HG03439 (cell line): ENCODE results near the gene QRICH1.
A peak's percentile ranks its signal among the peaks of the same experiment; 100 is the strongest.
"Not testable (repeated sequence)": the region's sequence is repeated elsewhere in the genome, so short reads cannot be mapped to it uniquely, and the experiment has no call there.

ENCODE experiments used
- ATAC-seq: cut with Tn5 transposase; IDR thresholded peaks from one replicate; pipeline ENCODE4 v1.9.1; 2021; ENCODE audit warnings: mild to moderate bottlenecking, moderate library complexity; ENCODE audit not compliant: unreplicated experiment

The QRICH1 gene

DNA sequence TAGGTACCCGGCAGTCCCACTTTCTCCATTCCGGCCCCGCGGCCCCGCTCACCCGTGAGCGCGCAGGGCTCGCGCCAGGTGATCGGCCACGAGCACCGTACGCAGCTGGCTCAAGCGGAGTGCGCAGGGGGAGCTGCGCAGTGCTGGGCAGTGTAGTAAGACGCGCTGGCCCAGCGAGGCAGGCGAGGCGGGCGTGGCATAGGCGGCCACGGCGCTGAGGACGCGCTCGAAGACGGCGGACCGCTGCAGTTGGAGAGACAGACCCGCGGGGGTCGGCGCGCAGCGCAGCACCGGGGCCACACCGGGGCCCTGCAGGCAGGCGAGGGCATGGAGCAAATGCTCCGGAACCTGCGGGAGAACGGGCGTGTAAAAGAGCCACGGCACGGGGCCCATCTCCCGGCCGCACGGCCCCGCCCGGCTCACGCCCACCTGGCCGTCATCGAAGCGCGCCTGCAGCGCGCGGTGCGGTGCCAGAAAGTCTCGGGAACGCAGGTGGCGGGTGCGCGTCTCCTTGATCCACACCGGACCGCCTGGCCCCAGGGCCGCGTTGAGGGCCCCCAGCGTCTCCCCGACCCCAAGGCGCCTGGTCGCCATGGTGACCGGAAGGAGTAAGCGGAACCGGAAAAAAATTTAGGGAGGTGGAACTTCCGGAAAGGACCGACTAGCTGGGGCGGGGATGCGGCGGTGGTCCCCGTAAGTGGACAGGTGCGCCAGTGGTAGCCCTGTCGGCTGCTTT lies 75.7 kb downstream of the QRICH1 start, which contains the start of gene DALRD3:
Gene DALRD3 (minus strand): TSS at position 610 of the 736 bp plus-strand sequence. CDS start 16 bp downstream, at position 594.
- no peak for ATAC-seq

DNA sequence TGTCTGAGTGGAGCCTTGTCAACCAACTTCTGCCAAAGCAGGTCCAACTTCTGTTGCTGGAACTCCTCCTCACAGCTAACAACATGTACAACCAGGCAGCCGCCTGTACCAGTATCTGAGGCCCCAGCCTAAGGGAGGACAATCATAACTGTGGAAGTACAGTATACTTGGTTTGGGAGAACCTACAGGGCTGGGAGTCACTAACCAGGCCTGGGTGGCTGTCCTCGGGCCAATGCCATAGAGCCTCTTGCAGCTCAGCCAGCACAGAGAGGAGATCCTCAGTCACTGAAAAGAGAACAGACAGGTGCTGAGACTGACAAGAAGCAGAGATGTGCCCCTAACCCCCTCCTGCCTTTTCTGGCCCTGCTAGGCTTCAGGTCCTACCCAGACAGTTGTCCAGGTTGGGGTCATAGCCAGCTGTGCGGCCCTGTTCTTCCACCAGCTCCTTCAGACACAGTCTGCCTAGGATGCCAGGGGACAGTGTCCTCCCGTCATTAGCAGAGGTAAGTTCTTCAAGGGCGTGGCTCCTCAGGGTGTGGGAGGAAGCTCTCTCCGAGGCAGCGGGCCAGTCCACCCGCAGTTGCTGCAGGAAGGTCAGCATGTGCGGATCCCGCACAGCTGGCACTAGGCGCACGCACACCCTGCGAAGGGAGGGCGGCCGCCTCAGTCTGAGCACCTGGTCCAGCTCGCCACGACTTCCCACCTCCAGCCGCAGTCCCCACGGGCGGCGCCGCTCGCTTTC lies 76.5 kb downstream of the QRICH1 start:
- no peak for ATAC-seq

DNA sequence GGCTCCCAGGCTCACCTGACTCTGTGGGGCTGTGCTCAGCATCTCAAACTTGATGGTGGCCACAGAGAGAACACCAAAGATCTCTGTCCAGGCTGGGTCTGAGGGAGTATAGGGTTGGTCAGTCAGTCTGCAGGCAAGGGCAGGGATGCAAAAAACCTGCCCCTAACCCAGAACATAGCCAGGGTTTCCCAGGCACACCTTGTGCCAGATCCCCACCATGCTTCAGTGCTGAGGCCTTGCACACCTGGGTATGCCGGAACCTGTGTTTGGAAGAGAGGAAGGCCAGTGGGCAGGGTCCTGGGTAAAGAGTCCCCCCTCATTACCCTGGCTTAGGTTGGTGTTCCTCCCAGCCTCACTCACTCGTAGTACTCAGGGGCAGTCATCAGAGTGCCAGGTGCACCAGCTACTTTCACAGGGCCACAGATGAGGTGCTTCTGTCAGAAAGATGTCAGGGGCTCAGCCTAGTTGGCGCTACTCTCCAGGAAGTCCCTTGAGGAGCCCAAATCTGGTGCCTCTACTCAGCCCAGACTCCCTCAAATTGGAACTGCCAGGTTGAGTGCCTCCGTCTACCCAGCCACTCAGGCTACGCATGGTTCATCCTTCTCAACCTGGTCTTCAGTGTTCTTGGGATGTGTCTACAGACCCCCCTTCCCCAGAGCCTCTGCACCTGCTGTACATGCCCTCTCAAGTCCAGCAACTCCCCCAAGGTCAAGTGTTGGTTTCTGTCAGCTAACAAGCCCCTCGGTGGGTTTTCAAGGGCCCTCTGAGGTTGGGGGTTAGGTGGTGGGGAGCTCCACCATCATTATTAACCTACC lies 77.2 kb downstream of the QRICH1 start:
- no peak for ATAC-seq

DNA sequence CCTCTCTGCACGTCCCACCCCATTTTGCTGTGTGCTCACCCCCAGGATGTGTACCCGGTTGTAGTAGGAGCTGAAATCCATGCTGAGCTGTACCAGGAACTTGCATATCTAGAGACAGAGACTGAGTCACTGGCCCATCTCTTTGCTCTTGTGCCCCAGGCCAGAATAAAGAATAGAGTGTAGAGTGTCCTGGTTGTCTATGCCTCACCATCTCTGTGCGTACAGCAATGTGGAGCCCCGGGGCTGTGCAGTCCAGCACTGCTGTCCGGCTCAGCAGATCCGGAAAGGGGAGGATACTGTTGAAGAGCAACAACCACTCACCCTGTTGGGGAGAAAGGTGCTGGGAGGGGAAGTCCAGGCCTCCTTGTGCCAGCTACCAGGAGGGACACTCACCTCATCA lies 78.1 kb downstream of the QRICH1 start:
- no peak for ATAC-seq

DNA sequence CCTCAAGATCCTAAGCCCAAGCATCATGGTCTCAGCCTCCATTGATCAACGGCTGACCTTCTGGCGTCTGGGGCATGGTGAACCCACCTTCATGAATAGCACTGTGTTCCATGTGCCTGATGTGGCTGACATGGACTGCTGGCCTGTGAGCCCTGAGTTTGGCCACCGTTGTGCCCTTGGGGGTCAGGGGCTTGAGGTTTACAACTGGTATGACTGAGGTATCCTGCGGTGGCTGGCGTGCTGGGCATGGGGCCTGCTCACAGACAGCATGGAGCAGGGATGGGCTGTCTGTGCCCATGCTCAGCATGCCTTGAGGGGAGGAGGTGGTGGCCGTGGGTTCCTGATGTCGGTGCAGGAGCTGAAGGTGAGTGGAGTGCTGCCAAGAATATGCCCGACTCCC lies 78.8 kb downstream of the QRICH1 start:
- no peak for ATAC-seq

DNA sequence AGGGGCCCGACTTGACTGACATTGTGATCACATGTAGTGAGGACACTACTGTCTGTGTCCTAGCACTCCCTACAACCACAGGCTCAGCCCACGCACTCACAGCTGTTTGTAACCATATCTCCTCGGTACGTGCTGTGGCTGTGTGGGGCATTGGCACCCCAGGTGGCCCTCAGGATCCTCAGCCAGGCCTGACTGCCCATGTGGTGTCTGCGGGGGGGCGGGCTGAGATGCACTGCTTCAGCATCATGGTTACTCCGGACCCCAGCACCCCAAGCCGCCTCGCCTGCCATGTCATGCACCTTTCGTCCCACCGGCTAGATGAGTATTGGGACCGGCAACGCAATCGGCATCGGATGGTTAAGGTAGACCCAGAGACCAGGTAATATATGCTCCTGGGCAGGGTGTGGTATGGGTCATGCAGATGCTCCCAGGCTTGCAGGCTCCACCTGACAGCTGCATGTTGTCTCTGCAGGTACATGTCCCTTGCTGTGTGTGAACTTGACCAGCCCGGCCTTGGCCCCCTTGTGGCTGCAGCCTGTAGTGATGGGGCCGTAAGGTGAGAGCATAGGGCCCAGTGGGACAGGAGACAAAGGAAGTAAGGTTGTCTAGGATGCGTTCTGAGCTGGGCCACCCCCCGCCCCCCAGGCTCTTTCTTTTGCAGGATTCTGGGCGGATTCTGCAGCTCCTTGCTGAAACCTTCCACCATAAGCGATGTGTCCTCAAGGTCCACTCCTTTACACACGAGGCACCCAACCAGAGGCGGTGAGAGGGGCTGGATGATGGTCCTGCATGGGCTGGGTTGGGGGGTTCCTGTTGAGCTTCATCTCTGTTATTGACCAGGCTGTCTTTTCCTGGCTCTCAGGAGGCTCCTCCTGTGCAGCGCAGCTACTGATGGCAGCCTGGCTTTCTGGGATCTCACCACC lies 79.9 kb downstream of the QRICH1 start:
- ATAC-seq = no peak

DNA sequence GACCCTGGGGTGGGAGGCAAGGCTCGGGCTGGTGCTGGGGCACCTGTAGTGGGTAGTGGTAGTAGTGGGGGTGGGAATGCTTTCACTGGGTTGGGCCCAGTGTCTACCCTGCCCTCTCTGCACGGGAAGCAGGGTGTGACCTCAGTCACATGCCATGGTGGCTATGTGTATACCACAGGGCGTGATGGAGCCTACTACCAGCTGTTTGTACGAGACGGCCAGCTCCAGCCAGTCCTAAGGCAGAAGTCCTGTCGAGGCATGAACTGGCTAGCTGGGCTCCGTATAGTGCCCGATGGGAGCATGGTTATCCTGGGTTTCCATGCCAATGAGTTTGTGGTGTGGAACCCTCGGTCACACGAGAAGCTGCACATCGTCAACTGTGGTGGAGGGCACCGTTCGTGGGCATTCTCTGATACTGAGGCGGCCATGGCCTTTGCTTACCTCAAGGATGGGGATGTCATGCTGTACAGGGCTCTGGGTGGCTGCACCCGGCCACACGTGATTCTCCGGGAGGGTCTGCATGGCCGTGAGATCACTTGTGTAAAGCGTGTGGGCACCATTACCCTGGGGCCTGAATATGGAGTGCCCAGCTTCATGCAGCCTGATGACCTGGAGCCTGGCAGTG lies 80.6 kb downstream of the QRICH1 start:
- ATAC-seq = no peak

DNA sequence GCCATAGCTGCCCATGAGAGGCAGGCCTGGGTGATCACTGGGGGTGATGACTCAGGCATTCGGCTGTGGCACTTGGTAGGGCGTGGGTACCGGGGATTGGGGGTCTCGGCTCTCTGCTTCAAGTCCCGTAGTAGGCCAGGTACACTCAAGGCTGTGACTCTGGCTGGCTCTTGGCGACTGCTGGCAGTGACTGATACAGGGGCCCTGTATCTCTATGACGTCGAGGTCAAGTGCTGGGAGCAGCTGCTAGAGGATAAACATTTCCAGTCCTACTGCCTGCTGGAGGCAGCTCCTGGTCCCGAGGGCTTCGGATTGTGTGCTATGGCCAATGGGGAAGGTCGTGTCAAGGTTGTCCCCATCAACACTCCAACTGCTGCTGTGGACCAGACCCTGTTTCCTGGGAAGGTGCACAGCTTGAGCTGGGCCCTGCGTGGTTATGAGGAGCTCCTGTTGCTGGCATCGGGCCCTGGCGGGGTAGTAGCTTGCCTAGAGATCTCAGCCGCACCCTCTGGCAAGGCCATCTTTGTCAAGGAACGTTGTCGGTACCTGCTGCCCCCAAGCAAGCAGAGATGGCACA lies 81.3 kb downstream of the QRICH1 start:
- ATAC-seq = no peak

DNA sequence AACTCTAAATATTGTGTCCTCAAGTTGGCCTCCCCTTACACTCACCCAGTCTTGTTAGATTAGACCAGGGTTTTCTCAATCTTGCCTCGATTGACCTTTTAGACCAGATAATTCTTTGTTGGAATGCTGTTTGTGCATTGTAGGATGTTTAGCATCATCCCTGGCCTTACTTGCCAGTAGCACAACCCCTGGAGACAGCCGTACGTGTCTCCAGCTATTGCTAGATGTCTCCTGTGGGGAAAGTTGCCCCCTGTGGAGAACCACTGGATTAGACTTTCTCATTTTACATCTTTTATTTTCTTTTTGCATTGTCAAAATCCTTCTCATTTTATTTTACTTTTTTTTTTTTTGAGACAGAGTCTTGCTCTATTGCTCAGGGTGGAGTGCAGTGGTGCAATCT lies 84.5 kb downstream of the QRICH1 start:
- no peak for ATAC-seq

DNA sequence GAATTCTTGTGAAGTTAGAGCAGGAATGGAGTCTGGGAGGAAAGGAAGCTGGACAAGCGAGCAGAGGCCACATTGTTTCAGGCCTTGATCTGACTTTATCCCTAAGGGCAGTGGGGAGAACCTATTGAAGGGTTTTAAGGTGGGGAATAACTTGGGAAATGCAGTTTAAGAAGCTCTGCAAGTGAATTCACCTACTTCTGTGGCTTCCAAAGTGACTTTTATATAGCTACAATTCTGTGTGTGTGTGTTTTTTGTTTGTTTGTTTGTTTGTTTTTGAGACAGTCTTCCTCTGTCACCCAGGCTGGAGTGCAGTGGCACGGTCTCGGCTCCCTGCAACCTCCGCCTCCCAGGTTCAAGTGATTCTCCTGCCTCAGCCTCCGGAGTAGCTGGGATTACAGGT lies 85.2 kb downstream of the QRICH1 start:
- ATAC-seq = not testable (repeated sequence)

DNA sequence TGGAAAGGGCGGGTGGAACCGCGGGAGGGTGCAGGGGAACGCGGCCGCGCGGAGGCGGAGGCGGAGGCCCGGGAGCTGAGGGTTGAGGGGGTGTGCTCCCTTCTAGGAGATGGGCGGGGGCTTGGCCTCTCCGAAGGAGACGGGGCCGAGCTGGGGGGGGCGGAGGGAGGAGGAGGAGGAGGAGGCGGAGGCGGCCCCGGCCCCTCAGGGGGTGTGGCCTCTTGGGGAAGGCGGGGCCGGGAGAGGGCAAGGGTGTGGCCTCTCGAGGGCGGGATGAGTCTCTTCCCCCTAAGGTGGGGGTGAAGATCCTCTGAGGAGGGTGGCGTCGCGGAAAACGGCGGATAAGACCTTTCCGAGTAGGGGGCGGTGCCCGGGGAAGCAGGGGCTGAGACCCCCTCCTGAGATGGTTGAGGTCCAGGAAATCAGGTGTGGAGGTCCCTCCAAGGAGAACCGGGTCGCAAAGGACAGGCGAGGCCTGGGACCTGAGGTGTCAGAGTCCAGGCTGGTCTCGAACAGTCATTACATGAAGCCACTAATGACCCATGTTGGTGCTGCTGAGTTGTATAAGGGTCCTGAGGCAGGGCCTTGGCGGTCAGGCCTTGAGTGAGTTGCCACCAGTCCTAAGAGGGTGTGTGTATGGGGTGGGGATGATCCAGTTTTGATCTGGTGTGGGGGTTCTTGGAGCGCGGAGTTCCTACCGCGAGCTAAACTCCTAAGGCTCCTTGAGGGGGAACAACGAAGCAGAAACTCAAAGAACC lies 85.9 kb downstream of the QRICH1 start:
- peak; percentile 34 for ATAC-seq

DNA sequence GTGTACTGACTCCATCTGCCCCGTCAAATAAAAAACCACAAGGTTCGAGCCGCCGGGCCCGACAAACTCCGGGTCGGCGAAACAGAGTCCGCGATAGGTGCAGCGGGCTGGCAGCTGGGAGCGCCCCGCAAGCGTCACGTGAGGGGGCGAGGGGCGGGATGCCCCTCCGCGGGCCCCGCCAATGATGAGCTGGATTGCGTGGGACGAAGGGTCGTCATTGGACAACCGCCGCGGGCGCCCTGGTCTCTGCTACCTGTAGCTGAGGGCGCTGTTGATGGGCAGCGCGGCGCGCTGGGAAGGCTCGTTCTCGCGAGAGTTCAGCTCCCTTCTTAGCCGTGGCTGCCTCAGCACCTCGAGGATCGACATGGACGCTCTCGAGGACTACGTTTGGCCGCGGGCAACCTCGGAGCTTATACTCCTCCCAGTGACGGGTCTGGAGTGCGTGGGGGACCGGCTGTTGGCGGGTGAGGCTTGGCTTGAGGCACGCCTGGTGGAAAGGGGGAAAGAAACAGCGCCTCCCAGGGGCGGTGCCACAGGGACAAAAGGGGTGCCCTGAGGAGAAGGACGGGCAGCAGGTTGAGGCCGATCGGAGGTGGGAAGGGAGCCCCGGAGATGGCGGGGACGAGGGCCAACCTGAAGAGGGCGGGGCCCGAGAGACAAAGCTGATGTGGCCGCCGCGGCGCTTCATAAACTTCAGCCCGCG lies 86.7 kb downstream of the QRICH1 start, which contains the start of gene WDR6:
Gene WDR6 (plus strand): TSS at position 324 of the 703 bp plus-strand sequence. CDS start 41 bp downstream, at position 365.
- ATAC-seq = peak; percentile 85

DNA sequence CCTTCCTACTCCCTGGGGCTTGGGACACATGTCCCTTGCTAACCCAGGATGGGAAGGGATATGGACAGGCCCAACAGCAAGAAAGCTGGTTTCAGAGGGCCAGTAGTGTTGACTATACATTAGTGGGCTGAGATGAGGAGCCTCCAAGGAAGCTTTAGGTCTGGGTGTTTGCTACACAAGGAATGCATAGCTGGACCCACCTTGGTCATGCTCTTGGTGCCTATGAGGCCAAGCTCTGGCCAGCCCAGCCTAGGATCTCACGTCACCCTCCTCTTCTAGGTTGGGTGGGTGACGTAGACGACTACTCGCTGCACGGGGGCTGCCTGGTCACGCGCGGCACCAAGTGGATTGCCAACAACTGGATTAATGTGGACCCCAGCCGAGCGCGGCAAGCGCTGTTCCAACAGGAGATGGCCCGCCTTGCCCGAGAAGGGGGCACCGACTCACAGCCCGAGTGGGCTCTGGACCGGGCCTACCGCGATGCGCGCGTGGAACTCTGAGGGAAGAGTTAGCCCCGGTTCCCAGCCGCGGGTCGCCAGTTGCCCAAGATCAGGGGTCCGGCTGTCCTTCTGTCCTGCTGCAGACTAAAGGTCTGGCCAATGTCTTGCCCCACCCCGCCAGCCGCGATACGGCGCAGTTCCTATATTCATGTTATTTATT lies 87.3 kb downstream of the QRICH1 start:
- no peak for ATAC-seq

DNA sequence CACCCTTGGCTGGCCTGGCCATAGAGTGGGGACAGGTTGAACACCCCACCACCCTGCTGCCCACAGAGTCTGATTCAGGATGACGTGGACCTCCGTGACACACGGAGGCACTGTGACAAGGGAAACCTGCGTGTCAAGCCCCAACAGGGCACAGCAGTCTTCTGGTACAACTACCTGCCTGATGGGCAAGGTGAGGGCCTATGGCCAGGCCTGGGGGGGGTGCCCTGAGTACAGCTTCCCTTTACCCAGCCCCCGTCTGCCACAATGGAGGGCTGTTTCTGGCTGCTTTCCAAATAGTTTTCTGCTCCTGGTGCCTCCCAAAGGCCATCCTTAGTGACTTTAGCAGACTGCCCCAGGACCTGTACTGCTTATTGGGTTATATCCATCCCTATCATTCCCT lies 87.9 kb downstream of the QRICH1 start:
- no peak for ATAC-seq

DNA sequence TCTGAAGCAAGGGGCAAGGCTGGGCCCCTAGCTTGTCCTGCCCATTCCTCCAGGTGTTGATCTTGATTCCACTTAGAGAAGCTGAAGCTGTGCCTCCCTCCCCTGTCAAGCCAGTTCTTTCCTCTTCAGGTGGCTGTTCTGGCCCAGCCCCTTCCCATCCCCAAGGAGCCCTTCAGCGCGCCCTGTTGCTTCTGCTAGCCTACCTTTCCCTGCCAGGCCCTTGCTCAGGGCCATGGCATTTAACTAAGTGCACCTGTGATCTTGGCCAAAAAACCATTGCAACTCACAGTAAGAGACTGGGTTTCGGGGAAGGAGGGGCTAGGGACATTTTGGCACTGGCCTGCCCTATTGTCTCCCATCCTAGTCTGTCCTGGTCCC lies 88.6 kb downstream of the QRICH1 start:
- ATAC-seq = no peak

DNA sequence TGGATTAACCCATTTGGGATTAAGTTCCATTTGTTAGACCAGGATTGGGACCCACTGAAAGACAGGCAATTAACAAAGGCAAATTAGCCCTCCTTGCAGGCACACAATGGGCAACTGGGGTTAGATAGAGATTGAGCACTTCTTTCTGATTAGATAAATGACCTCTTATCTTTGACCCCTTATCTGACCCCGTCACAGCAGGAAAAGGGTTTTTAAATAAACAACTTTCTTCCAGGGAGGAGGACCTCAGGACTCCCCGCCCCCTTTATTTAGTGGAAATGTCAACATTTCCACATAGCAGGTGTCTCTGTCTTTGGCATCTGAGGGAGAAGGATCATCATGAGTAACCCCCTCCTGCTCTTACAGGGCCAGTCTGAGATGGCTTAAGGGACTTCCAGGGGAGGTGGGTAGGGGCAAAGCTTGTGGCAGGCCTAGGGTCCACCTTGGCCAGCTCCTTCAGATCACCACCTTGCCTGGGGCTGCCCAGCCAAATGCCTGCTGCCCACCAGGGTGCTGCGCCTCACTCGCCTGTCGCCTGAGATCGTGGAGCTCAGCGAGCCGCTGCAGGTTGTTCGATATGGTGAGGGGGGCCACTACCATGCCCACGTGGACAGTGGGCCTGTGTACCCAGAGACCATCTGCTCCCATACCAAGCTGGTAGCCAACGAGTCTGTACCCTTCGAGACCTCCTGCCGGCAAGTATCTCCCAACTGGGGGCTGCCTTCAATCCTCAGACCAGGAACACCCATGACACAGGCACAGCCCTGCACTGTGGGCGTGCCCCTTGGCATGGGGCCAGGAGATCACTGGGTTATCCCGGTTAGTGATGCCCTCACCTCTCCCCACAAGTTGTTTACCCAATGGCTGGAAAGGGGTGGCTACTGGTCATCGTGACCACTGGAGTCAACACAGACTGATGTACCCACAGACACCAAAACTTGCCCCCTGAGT lies 89.2 kb downstream of the QRICH1 start:
- ATAC-seq = no peak

DNA sequence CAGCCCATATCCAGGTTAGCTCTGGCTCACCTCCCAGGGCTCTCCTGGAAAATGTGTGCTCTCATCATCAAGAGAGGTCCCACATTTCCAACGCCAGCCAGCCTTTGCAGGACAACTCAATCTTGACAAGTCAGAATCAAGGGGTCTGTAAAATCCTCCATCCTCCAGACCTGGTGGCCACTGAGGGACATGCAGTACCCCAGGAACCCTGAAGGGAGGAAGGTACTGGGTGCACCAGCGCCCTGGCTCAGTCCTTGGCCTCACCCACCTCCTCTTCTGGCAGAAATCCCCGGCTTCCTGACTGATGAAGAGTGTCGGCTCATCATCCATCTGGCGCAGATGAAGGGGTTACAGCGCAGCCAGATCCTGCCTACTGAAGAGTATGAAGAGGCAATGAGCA lies 92.7 kb downstream of the QRICH1 start:
- ATAC-seq = no peak
